ENCODE results near the gene PLD2.
"Not testable (repeated sequence)": the region's sequence is repeated elsewhere in the genome, so short reads cannot be mapped to it uniquely, and the experiment has no call there.

PLD2 gene

GRCh38 chr17:4858068-4858881, 51.3 kb downstream of the PLD2 start:
- no peak for DNase-seq

- no peak for DNase-seq
These were observed 51.9 kb downstream of the PLD2 start for GRCh38 chr17:4858882-4859260.

- no peak for DNase-seq
These were observed 53.1 kb downstream of the PLD2 start for GRCh38 chr17:4859816-4860625.

DNA sequence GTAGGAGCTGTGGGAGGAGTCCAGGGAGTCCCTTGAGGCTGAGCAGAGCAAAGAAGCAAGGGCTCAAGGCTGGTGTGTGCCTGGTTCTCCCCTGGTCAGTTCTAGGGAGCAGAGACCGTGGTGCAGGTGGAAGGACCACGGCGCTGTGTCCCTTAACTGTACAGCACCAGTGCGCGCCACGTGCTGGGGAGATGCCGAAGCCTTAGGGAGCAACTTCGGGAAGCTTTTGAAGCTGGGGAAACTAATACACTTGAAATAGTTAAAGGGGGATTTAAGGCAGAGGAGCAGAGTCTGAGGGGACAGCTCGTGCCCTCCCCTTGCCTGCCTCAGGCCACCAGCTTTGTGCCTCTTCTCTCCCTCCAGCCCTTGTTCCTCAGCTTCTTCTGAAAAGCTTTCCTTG, 53.7 kb downstream of the PLD2 start:
- DNase-seq: no peak

GRCh38 chr17:4861052-4861451, 54.1 kb downstream of the PLD2 start:
- DNase-seq: no peak

- no peak for DNase-seq
These were observed 55.8 kb downstream of the PLD2 start for GRCh38 chr17:4862720-4863119.

GRCh38 chr17:4863321-4863720, 56.4 kb downstream of the PLD2 start:
- no peak for DNase-seq

- DNase-seq: not testable (repeated sequence)
These were observed 60.6 kb downstream of the PLD2 start for GRCh38 chr17:4867535-4867934.

GRCh38 chr17:4869058-4869998, 62.4 kb downstream of the PLD2 start:
- DNase-seq: not testable (repeated sequence)

- no peak for DNase-seq
These were observed 63.9 kb downstream of the PLD2 start for GRCh38 chr17:4870855-4871254.

- DNase-seq: no peak
These were observed 65.8 kb downstream of the PLD2 start for GRCh38 chr17:4872786-4873185.

All from NCI-H2107 (cell line).